PC-9 (cell line): Measurements from ENCODE around the gene AMBRA1.

ENCODE experiments used
- CTCF ChIP-seq: fragments of 200-600 bp; sonication (generic); conservative IDR thresholded peaks from 2 replicates; pipeline ENCODE4 v1.6.1; 2017; ENCODE audit warnings: mixed run types, antibody characterized with exemption, mild to moderate bottlenecking, moderate library complexity
- EZH2 ChIP-seq: fragments of 200-600 bp; sonication (generic); IDR thresholded peaks from 2 replicates; pipeline ENCODE4 v1.8.0; 2017; ENCODE audit warnings: antibody characterized with exemption, low read depth

GRCh38 chr11:46527591-46528130 lies 66.2 kb downstream of the AMBRA1 start:
- TF ChIP-seq CTCF (no peak), EZH2 (no peak)
